GM04504 (cell line): ENCODE results near the gene PRR13.
A peak's percentile ranks its signal among the peaks of the same experiment; 100 is the strongest.
"Not testable (repeated sequence)": the region's sequence is repeated elsewhere in the genome, so short reads cannot be mapped to it uniquely, and the experiment has no call there.

Experiments
- DNase-seq: peaks from one replicate; pipeline ENCODE4 v3.0.0-alpha.2; 2012; ENCODE audit warnings: low read depth

PRR13 gene

DNA sequence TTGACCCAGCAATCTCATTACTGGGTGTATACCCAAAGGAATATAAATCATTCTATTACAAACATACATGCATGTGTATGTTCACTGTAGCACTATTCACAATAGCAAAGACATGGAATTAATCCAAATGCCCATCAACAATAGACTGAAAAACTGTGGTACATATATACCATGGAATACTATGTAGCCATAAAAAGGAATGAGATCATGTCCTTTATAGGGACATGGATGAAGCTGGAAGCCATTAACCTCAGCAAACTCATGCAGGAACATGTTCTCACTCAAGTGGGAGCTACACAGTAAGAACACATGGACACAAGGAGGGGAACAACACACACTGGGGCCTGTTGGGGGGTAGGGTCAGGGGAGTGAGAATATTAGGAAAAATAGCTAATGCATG, 2.0 kb upstream of the PRR13 start:
- DNase-seq = not testable (repeated sequence)

GRCh38 chr12:53443955-53444354, 2.4 kb downstream of the PRR13 start:
- no peak for DNase-seq

GRCh38 chr12:53444593-53445325, 3.2 kb downstream of the PRR13 start:
- not testable (repeated sequence) for DNase-seq

GRCh38 chr12:53450936-53451335, 9.4 kb downstream of the PRR13 start:
- DNase-seq = no peak

DNA sequence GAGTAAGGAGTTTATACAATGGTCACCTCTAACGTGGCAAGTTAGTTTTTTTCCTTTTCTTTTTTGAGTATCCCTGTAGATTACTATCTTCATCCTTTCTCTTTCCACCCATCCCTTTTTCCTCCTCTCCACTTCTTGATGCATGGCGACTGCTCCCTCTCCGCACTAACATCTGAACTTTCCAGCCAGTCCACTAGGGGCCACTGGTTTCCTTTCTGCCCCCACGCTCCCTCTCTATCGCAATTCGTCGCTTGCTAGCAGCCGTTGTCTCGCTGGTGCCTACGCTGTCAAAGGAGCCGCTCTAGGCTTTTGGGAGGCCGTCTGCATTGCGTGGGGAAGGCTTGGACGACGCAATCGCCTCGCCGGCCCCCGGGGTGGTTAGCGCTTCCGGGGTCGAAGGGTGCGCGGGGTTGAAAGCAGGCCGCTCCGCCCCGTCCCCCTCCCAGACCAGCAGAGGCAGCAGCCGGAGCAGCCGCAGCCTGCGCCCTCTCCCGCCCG, 10.2 kb downstream of the PRR13 start, which contains the start of gene PCBP2:
Gene PCBP2, plus strand, starts transcription at position 442 of the 498 bp plus-strand sequence. CDS start 2,699 bp downstream, outside the sequence.
- peak; percentile 99 for DNase-seq

GRCh38 chr12:53452159-53453077, 10.9 kb downstream of the PRR13 start:
- peak; percentile 69 for DNase-seq

GRCh38 chr12:53453953-53454640, 12.6 kb downstream of the PRR13 start:
- no peak for DNase-seq

DNA sequence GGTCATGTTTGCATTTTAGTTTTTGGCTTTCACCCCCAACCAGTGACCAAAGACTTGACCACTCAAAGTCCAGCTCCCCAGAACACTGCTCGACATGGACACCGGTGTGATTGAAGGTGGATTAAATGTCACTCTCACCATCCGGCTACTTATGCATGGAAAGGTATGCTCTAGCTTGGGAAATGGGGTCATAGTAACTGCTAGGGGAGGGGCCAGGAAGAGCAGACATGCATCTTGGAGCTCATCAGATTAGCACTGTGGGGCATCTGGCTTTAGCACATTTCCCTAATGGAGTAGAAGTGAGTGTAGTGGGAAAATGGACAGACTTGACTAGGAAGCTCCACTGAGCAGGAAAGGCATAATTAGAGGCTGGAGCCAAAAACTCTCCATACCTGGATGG, 13.2 kb downstream of the PRR13 start:
- no peak for DNase-seq

DNA sequence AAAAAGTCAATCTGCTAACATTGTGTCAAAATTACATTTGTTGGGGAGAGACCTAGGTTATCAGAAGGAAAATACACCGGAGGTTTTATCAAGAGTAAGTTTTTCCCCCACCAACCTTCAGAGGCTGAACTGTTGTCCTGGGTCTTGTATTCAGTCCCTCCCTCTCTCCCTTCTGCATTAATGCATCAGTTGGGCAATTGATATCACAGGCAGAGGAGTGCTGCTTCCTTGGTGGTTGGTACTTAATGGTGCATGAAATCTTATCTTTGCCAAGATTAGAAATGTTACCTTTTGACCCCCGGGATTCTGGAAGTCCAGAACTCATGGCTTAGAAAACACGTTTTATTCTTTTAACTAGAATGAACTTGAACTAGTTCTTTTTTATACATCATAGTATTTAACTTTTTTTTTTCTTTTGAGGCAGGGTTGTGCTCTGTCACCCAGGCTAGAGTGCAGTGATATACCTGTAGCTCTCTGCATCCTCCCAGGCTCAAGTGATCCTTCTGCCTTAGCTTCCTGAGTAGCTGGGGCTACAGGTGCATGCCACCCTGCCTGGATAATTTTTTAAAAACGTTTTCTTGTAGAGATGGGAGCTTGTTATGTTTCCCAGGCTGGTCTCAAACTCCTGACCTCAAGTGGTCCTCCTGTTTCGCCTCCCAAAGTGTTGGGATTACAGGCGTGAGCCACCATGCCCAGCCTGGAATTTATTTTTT, 15.3 kb downstream of the PRR13 start:
- no peak for DNase-seq

- no peak for DNase-seq
Measured at GRCh38 chr12:53459097-53459496, 17.6 kb downstream of the PRR13 start.

DNA sequence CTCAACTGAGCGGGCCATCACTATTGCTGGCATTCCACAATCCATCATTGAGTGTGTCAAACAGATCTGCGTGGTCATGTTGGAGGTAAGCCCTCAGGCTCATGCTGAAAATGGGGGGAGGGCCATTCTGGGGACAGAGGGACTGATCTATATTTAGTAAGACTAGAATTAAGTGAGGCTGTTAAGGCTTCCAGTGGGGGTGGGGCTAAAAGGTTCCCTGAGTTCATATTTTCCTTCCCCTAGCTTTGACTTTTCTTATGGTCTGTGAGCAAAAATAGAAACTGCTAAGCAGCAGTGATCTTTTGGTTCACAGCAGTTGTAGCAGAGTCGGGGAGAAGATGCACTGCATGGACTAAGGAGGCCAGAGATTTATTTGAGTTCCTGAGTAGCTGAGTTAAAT, 19.5 kb downstream of the PRR13 start:
- no peak for DNase-seq

- DNase-seq = no peak
Measured at GRCh38 chr12:53461591-53461990, 20.1 kb downstream of the PRR13 start.

DNA sequence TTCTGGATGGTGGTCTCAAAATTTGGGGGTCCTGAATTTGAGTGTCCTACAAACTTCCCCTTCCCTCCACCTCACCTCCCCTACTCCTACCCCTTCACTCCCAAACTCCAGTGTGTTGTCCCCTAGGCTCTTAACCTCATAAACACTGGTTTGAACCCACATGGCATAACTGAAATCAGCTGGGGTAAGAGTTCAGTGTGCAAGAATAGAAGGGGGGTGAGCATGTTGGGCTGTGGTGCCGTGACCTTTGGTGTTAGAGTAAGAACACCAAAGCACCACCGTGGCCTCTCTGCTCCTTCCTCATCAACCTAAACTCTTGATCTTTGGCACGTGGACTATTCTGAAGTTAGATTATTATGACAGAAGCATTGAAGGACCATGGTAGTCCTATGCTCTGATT, 21.4 kb downstream of the PRR13 start:
- no peak for DNase-seq

- DNase-seq = no peak
Measured at GRCh38 chr12:53463802-53464560, 22.4 kb downstream of the PRR13 start.

DNA sequence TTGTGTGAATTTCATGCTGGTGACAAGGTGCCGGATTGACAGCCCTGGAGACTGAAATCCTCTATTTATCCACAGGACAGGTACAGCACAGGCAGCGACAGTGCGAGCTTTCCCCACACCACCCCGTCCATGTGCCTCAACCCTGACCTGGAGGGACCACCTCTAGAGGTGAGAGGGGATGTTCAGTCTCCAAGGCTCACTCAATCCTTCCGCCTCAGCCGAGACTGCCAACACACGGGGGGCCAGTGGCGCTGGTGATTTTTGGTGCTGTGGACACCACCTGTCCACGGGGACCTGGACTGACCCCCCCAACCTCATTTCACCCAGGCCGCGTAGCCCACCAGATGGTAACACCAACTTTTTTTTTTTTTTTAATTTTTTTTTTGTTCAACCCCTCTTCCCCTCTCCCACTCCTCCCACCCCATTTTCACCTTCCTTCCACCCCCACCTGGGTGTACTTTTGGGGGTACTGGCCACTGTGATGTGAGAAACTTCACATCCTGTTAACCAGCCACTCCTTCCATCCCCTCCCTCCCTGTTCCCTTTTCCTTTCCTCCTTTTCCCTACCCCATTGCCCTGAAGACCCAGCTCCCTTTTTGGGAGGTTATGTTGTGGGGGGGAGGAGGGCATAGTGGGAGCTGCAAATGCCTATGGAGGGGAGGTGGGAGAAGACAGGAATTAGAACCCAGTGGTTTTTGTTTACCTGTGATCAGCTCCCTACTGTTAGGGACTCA, 23.3 kb downstream of the PRR13 start:
- DNase-seq = no peak

- no peak for DNase-seq
Measured at GRCh38 chr12:53465679-53466078, 24.1 kb downstream of the PRR13 start.

DNA sequence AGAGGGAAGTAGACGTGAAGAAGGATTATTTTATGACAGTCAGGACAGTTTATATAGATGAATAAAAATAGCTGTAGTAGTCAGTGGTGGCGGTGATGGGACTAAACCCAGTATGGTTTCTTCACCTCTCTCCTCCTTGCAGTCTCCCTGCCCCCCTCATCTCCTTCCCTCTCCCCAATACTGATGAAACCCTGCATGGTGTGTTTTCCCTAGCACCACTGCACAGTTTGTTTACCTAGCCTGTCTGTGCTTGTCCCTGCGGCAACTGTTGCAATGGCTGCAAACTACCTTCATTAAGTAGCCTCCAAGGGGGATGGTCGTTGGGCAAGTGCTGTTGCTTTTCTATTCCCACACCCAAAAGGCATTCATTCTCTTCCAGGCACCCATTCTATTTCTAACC, 25.1 kb downstream of the PRR13 start:
- no peak for DNase-seq

DNA sequence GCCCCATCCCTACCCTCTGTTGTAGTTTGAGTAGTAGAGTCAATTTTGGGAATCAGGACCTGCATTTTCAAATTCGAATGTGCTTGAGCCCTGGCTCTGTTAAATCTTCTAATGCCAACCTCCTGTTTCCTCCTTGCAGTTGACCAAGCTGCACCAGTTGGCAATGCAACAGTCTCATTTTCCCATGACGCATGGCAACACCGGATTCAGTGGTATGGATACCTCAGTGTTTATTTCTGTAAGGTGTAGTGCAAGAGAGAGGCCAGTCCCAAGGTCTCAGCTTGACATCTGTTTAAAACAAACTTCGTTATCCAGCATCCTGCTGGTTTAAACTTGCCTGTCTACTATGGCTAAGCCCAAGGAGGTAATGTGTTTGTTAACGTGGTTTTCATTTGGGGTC, 25.5 kb downstream of the PRR13 start:
- no peak for DNase-seq

DNA sequence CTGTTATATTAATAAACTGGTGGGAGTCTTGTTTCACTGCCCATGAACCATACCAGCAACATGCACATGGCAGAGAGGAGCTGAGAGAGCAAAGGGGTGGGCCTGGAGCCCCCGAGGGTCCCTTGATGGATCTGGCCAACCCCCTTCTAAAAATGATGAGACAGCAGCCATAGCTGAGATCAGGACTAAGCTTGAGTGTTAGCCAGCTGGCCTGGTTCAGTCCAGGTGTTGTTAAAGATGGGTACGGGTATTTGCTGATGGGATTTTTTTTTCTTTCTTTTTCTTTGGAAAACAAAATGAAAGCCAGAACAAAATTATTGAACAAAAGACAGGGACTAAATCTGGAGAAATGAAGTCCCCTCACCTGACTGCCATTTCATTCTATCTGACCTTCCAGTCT, 26.3 kb downstream of the PRR13 start:
- no peak for DNase-seq

- no peak for DNase-seq
Measured at GRCh38 chr12:53468282-53468681, 26.7 kb downstream of the PRR13 start.
